Endothelial cell of umbilical vein (primary cell): ENCODE data around the gene USP31. TPM values are rescaled to one million over a fixed set of nuclear protein-coding genes. Genes with fewer than 3 reads are reported as not detected.

Source experiments
- BruUV-seq: library from RNA; stranded (reverse); fragments of 400-500 nt; replicated peaks from 2 replicates; lab custom pipeline; 2021; lab: Mats Ljungman, UMichigan
- CTCF ChIA-PET: fragments of 300-600, 350-600 bp; sonication (Branson Sonifier 250); formaldehyde crosslinking; loops from one replicate; lab custom pipeline; 2021; ENCODE audit warnings: antibody characterized with exemption, inconsistent platforms; lab: Charles Lee
- POLR2A ChIA-PET: fragments of 300-600, 350-600 bp; sonication (Branson Sonifier 250); formaldehyde crosslinking; loops from one replicate; lab custom pipeline; 2021; ENCODE audit warnings: antibody characterized with exemption, inconsistent platforms; lab: Charles Lee
- DNase-seq: peaks from one replicate; pipeline ENCODE4 v3.0.0-alpha.2; 2011; ENCODE audit warnings: low read depth, low spot score
- FAIRE-seq: peaks from 2 replicates; lab custom pipeline; 2011; peaks lifted over from hg19 to GRCh38; lab: Jason Lieb, UNC
- H2AFZ ChIP-seq: 2 replicates; pipeline ENCODE4 v1.6.0; 2012; ENCODE audit warnings: low read depth, low read length, control low read depth, inconsistent platforms
- H3K27ac ChIP-seq: 2 replicates; pipeline ENCODE4 v1.5.1; 2011; ENCODE audit warnings: low read depth, mild to moderate bottlenecking, control low read depth, low read length, moderate library complexity; ENCODE audit not compliant: insufficient read depth
- H3K27me3 ChIP-seq, 2 experiments: 2 replicates each; pipeline versions ENCODE4 v1.6.0 to v1.6.1; 2011; ENCODE audit warnings: low read length in 2 of 2, mixed read lengths in 1 of 2; ENCODE audit not compliant: control insufficient read depth in 2 of 2, insufficient read depth in 2 of 2
- H3K36me3 ChIP-seq, 2 experiments: 2 replicates in 1 of 2; 3 replicates in 1 of 2; pipeline ENCODE4 v1.5.1; 2011; ENCODE audit warnings: low read length in 2 of 2, mild to moderate bottlenecking in 1 of 2, moderate library complexity in 1 of 2; ENCODE audit not compliant: control insufficient read depth in 2 of 2, insufficient read depth in 2 of 2; ENCODE audit errors: extremely low read depth in 1 of 2
- H3K4me1 ChIP-seq: 3 replicates; pipeline ENCODE4 v1.5.1; 2011; ENCODE audit warnings: mild to moderate bottlenecking, low read length; ENCODE audit not compliant: control insufficient read depth, insufficient read depth; ENCODE audit errors: extremely low read depth
- H3K4me2 ChIP-seq: 2 replicates; pipeline ENCODE4 v1.6.1; 2011; ENCODE audit warnings: low read length, control low read depth, mixed read lengths; ENCODE audit not compliant: insufficient read depth
- H3K4me3 ChIP-seq, 3 experiments: fragments of 200-600 bp in 1 of 3; sonication (generic), shearing (Covaris generic) in 1 of 3; replicated peaks in 1 of 3; 2 replicates each; pipeline ENCODE4 v1.5.1; 2011 to 2016; ENCODE audit warnings: control low read depth in 3 of 3, low read length in 3 of 3, mild to moderate bottlenecking in 2 of 3, inconsistent platforms in 1 of 3, low read depth in 1 of 3, moderate library complexity in 1 of 3; ENCODE audit not compliant: insufficient read depth in 1 of 3
- H3K79me2 ChIP-seq: 2 replicates; pipeline ENCODE4 v1.6.0; 2012; ENCODE audit warnings: low read length, inconsistent platforms; ENCODE audit not compliant: control insufficient read depth, insufficient read depth
- H3K9ac ChIP-seq: replicated peaks from 2 replicates; pipeline ENCODE3; 2011; ENCODE audit warnings: low read length, control low read depth; ENCODE audit not compliant: insufficient read depth; ENCODE audit errors: extremely low read depth
- H3K9me1 ChIP-seq: replicated peaks from 3 replicates; pipeline ENCODE4 v1.6.0; 2011; ENCODE audit warnings: mild to moderate bottlenecking, low read length; ENCODE audit not compliant: control insufficient read depth, insufficient read depth; ENCODE audit errors: extremely low read depth
- H3K9me3 ChIP-seq: replicated peaks from 2 replicates; pipeline ENCODE4 v1.5.1; 2012; ENCODE audit warnings: low read length, inconsistent platforms; ENCODE audit not compliant: control insufficient read depth, insufficient read depth
- H4K20me1 ChIP-seq: replicated peaks from 2 replicates; pipeline ENCODE3; 2011; ENCODE audit warnings: mild to moderate bottlenecking, low read length; ENCODE audit not compliant: control insufficient read depth, insufficient read depth; ENCODE audit errors: extremely low read depth
- CTCF ChIP-seq, 2 donors: IDR thresholded peaks; 1 replicate in 1 of 2; 2 replicates in 1 of 2; pipeline ENCODE4 v1.5.1; 2011; ENCODE audit warnings: low read length in 2 of 2, mild to moderate bottlenecking in 2 of 2, moderate library complexity in 2 of 2, control low read depth in 1 of 2, inconsistent platforms in 1 of 2, low read depth in 1 of 2; ENCODE audit not compliant: insufficient read depth in 1 of 2; ENCODE audit errors: extremely low read depth in 1 of 2
- EZH2 ChIP-seq: IDR thresholded peaks from 2 replicates; pipeline ENCODE4 v1.6.1; 2012; ENCODE audit warnings: borderline replicate concordance, low read depth, mild to moderate bottlenecking, moderate library complexity, low read length, inconsistent platforms; ENCODE audit not compliant: severe bottlenecking
- FOS ChIP-seq: IDR thresholded peaks from 2 replicates; pipeline ENCODE4 v1.6.1; 2011; ENCODE audit warnings: mild to moderate bottlenecking, low read length, moderate library complexity, borderline replicate concordance; ENCODE audit not compliant: insufficient read depth
- GATA2 ChIP-seq: IDR thresholded peaks from 2 replicates; pipeline ENCODE4 v1.7.0; 2011; ENCODE audit warnings: low read depth, mild to moderate bottlenecking, moderate library complexity, mixed read lengths, low read length; ENCODE audit not compliant: insufficient read length, insufficient read depth
- JUN ChIP-seq: IDR thresholded peaks from 2 replicates; pipeline ENCODE4 v1.6.1; 2011; ENCODE audit warnings: borderline replicate concordance, low read depth; ENCODE audit not compliant: insufficient read length, insufficient read depth
- MAX ChIP-seq: IDR thresholded peaks from 2 replicates; pipeline ENCODE4 v1.6.1; 2011; ENCODE audit not compliant: insufficient read depth, insufficient read length
- MYC ChIP-seq: IDR thresholded peaks from one replicate; pipeline ENCODE4 v1.6.1; 2011; ENCODE audit warnings: mild to moderate bottlenecking, low read depth, low read length
- POLR2A ChIP-seq: IDR thresholded peaks from 2 replicates; pipeline ENCODE4 v1.6.1; 2012; ENCODE audit warnings: low read depth, mild to moderate bottlenecking, control low read depth, low read length
- POLR2AphosphoS5 ChIP-seq: IDR thresholded peaks from 2 replicates; pipeline ENCODE4 v1.6.1; 2012; ENCODE audit warnings: low read depth, mild to moderate bottlenecking, control low read depth, low read length, moderate library complexity; ENCODE audit not compliant: insufficient read depth
- dilution Hi-C: fragments of 300-500 bp; cut with MboI; formaldehyde crosslinking; loops from one replicate; pipeline ENCODE4 v1.15.0; 2019; ENCODE audit warnings: low sequenced_read_pairs; ENCODE audit not compliant: extremely low pct_ligation_motif_present
- intact Hi-C: fragments of 100-400 bp; cut with micrococcal nuclease; formaldehyde crosslinking; loops from one replicate; pipeline ENCODE4 v1.10.0; 2022
- polyA plus RNA-seq, 4 experiments: library from polyadenylated mRNA; depleted of rRNA in 3 of 4; stranded (reverse) in 3 of 4; unstranded in 1 of 4; fragments of >200 nt; gene quantifications; 2 replicates each; pipeline versions ENCODE4 v1.2.1 to v1.2.3, GENCODE V29; 2011 to 2012; ENCODE audit warnings: missing spikeins in 1 of 4
- total RNA-seq: library from RNA; stranded (reverse); gene quantifications from 2 replicates; pipeline ENCODE4 v1.2.3, GENCODE V29; 2021

Gene USP31
- total and polyA plus RNA-seq, 2 donors (not counting 3 experiments of a cell fraction or from before 2014, with no cell fraction given) = 14.5 to 42.4 TPM

- H3K36me3 ChIP-seq = no peaks in the 10 kb centered on the region
- TF ChIP-seq POLR2AphosphoS5 (no peak), POLR2A (no peak), MYC (no peak), CTCF (IDR thresholded peaks at IDR 0.05; ENCODE audit: extremely low read depth in 1 of 2, insufficient read depth in 1 of 2, low read depth in 1 of 2, low read length in 2 of 2) (no peak), EZH2 (no peak)
- FAIRE-seq (no peak), DNase-seq (no peak)
- no peaks in the 10 kb centered on the region for H4K20me1 ChIP-seq
- H3K9me1 ChIP-seq = no peaks in the 10 kb centered on the region
- H3K4me1 ChIP-seq = no peaks in the 10 kb centered on the region
- no peak overlapping the region for H3K9ac ChIP-seq
- no peak overlapping the region for H2AFZ ChIP-seq
- intact Hi-C loops (no loop called here), dilution Hi-C loops (no loop called here)
- CTCF ChIA-PET = interaction anchor here (1.1 kb wide), 1 partner anchor 12 kb away, joined by 3 read pairs; no protein-coding TSS in a partner anchor
- no peak overlapping the region for H3K4me3 ChIP-seq
- no peak overlapping the region for H3K27ac ChIP-seq
- no peaks in the 10 kb centered on the region for H3K9me3 ChIP-seq
- BruUV-seq = no TSS peak
- no peaks in the 10 kb centered on the region for H3K79me2 ChIP-seq
- POLR2A ChIA-PET = no interaction called here
- H3K27me3 ChIP-seq = no peaks in the 10 kb centered on the region
- H3K4me2 ChIP-seq = no peak overlapping the region
Observed at GRCh38 chr16:23024044-23024443, 125.2 kb downstream of the USP31 start.

- Histone ChIP-seq H4K20me1 (no peaks in the 10 kb centered on the region), H2AFZ (no peak overlapping the region), H3K9ac (no peak overlapping the region), H3K4me2 (no peak overlapping the region), H3K4me1 (no peaks in the 10 kb centered on the region), H3K27me3 (no peaks in the 10 kb centered on the region), H3K36me3 (no peaks in the 10 kb centered on the region), H3K9me1 (no peaks in the 10 kb centered on the region), H3K79me2 (no peaks in the 10 kb centered on the region), H3K9me3 (no peaks in the 10 kb centered on the region), H3K27ac (no peak overlapping the region), H3K4me3 (no peak overlapping the region)
- dilution Hi-C loops = no loop called here
- ChIA-PET CTCF (no interaction called here), POLR2A (no interaction called here)
- intact Hi-C loops = no loop called here
- FAIRE-seq (no peak), DNase-seq (no peak)
- TF ChIP-seq EZH2 = no peak
- no peak for TF ChIP-seq JUN
- no peak for TF ChIP-seq MAX
- TF ChIP-seq CTCF (IDR thresholded peaks at IDR 0.05; ENCODE audit: extremely low read depth in 1 of 2, insufficient read depth in 1 of 2, low read depth in 1 of 2, low read length in 2 of 2) = no peak
- TF ChIP-seq POLR2A = no peak
- no peak for TF ChIP-seq GATA2
- no peak for TF ChIP-seq FOS
- TF ChIP-seq MYC = no peak
- no peak for TF ChIP-seq POLR2AphosphoS5
- no TSS peak for BruUV-seq
Observed at GRCh38 chr16:23020084-23020483, 129.2 kb downstream of the USP31 start.
